K562 (cell line): ENCODE measurements around the gene HOXC5. TPM values are rescaled to one million over a fixed set of nuclear protein-coding genes. Genes with fewer than 3 reads are reported as not detected.

Experiments
- ATAC-seq: fragments of 200-7000 bp; cut with Tn5 transposase; 3 replicates; pipeline ENCODE4 v1.9.1; 2020; ENCODE audit warnings: moderate library complexity
- BruUV-seq: library from RNA; stranded (reverse); fragments of 400-500 nt; replicated peaks from 2 replicates; lab custom pipeline; 2021; lab: Mats Ljungman, UMichigan
- CTCF ChIA-PET: fragments of 300-600 bp; formaldehyde crosslinking; extraction: SDS; loops from one replicate; lab custom pipeline; 2021; ENCODE audit warnings: low intra/inter-chr PET ratio; lab: Yijun Ruan, JAX
- POLR2A ChIA-PET: fragments of 300-600, 350-650 bp; sonication (Branson Sonifier 250); formaldehyde crosslinking; extraction: SDS; loops from one replicate; lab custom pipeline; 2021; ENCODE audit warnings: antibody characterized with exemption, inconsistent platforms; lab: Yijun Ruan, JAX
- DNase-seq, 4 experiments: peaks; one replicate each; pipeline versions ENCODE4 v3.0.0 to v3.0.0-alpha.2; 2011 to 2018; ENCODE audit warnings: low spot score in 3 of 4, mixed read lengths in 3 of 4; ENCODE audit errors: extremely low read depth in 1 of 4
- FAIRE-seq: peaks from 2 replicates; lab custom pipeline; 2011; peaks lifted over from hg19 to GRCh38; lab: Jason Lieb, UNC
- H2AFZ ChIP-seq: 2 replicates; pipeline ENCODE4 v1.6.0; 2011; ENCODE audit warnings: low read depth, low read length, control low read depth, inconsistent platforms
- H3K27ac ChIP-seq: fragments of 200-600 bp; 3 replicates; pipeline ENCODE4 v1.8.0; 2011; ENCODE audit warnings: low read depth, mild to moderate bottlenecking, control low read depth, inconsistent platforms, low read length, moderate library complexity, mixed read lengths; ENCODE audit errors: extremely low read depth
- H3K27me3 ChIP-seq, 2 experiments: fragments of 300-600 bp in 1 of 2; 2 replicates in 1 of 2; 3 replicates in 1 of 2; pipeline versions ENCODE4 v1.6.0 to v1.8.0; 2011; ENCODE audit warnings: inconsistent platforms in 2 of 2, low read length in 2 of 2, mild to moderate bottlenecking in 1 of 2, mixed read lengths in 1 of 2, moderate library complexity in 1 of 2; ENCODE audit not compliant: control insufficient read depth in 2 of 2, insufficient read depth in 2 of 2
- H3K36me3 ChIP-seq: fragments of 300-600 bp; 3 replicates; pipeline ENCODE4 v1.8.0; 2011; ENCODE audit warnings: mild to moderate bottlenecking, low read length, inconsistent platforms; ENCODE audit not compliant: control insufficient read depth, insufficient read depth
- H3K4me1 ChIP-seq, 2 experiments: fragments of 200-600 bp in 1 of 2; replicated peaks in 1 of 2; 2 replicates in 1 of 2; 3 replicates in 1 of 2; pipeline versions ENCODE4 v1.5.1 to v1.8.0; 2011; ENCODE audit warnings: inconsistent platforms in 2 of 2, low read length in 2 of 2, mild to moderate bottlenecking in 1 of 2, mixed read lengths in 1 of 2, moderate library complexity in 1 of 2; ENCODE audit not compliant: control insufficient read depth in 2 of 2, insufficient read depth in 2 of 2
- H3K4me2 ChIP-seq: 2 replicates; pipeline ENCODE4 v1.6.1; 2011; ENCODE audit warnings: low read length, control low read depth, inconsistent platforms, mixed read lengths; ENCODE audit not compliant: insufficient read depth
- H3K4me3 ChIP-seq: fragments of 200-600 bp; sonication (generic), shearing (Covaris generic); 2 replicates; pipeline ENCODE4 v1.5.1; 2016; ENCODE audit warnings: control low read depth, inconsistent platforms
- H3K79me2 ChIP-seq: fragments of 200-600 bp; 3 replicates; pipeline ENCODE4 v1.8.0; 2011; ENCODE audit warnings: low read length, inconsistent platforms; ENCODE audit not compliant: control insufficient read depth, insufficient read depth
- H3K9ac ChIP-seq, 2 experiments: 2 replicates each; pipeline versions ENCODE4 v1.6.0 to v1.6.1; 2011; ENCODE audit warnings: low read depth in 2 of 2, low read length in 2 of 2, control low read depth in 1 of 2, inconsistent platforms in 1 of 2, mild to moderate bottlenecking in 1 of 2, mixed read lengths in 1 of 2; ENCODE audit not compliant: insufficient read depth in 1 of 2
- H3K9me1 ChIP-seq: one replicate; pipeline ENCODE4 v1.6.0; 2011; ENCODE audit warnings: inconsistent platforms, mild to moderate bottlenecking, low read length, moderate library complexity; ENCODE audit not compliant: control insufficient read depth, insufficient read depth
- H3K9me3 ChIP-seq: replicated peaks from 2 replicates; pipeline ENCODE4 v1.5.1; 2011; ENCODE audit warnings: low read depth, low read length, inconsistent platforms; ENCODE audit not compliant: control insufficient read depth, insufficient read depth
- H4K20me1 ChIP-seq: replicated peaks from 2 replicates; pipeline ENCODE4 v1.6.1; 2011; ENCODE audit warnings: low read length, inconsistent platforms, mixed read lengths; ENCODE audit not compliant: control insufficient read depth, insufficient read depth
- DLX4 ChIP-seq: fragments of 250-450 bp; sonication (Bioruptor Pico); IDR thresholded peaks from 2 replicates; pipeline ENCODE4 v1.6.1; 2021; ENCODE audit warnings: mild to moderate bottlenecking
- WGBS: fragments of 100-300 bp; shearing (Covaris generic); methylation state at CpG from one replicate; pipeline ENCODE4 v1.1.6; 2016; ENCODE audit warnings: low coverage, mixed read lengths; ENCODE audit not compliant: insufficient coverage; ENCODE audit errors: missing lambda C conversion rate; 5-methylcytosine and 5-hydroxymethylcytosine counted together
- in situ Hi-C: fragments of 300-500 bp; cut with MboI; formaldehyde crosslinking; loops from 4 replicates; pipeline ENCODE4 v1.15.0; 2018; ENCODE audit warnings: inconsistent platforms, mixed read lengths
- intact Hi-C: fragments of 100-400 bp; cut with micrococcal nuclease; formaldehyde crosslinking; loops from 2 replicates; pipeline ENCODE4 v1.14.2; 2022
- polyA plus RNA-seq, 8 experiments: library from polyadenylated mRNA; depleted of rRNA in 4 of 8; stranded (reverse) in 5 of 8; unstranded in 3 of 8; fragments of >200 nt; fragmentation: Nextera tagmentation in 2 of 8; fragmentation: Illumina TruSeq in 1 of 8; extraction: Ambion mirVana in 2 of 8; extraction: Trizol in 1 of 8; gene quantifications; 2 replicates each; pipeline versions ENCODE4 v1.2.1 to v1.2.3, GENCODE V29; 2011 to 2014; ENCODE audit warnings: inconsistent platforms in 1 of 8, missing spikeins in 1 of 8
- total RNA-seq, 7 experiments: library from RNA; depleted of rRNA in 6 of 7; stranded (reverse); fragments of >200 nt in 6 of 7; fragmentation: Illumina TruSeq in 2 of 7; extraction: Trizol in 2 of 7; gene quantifications; 2 replicates each; pipeline versions ENCODE4 v1.2.1 to v1.2.3, GENCODE V29; 2011 to 2021; ENCODE audit warnings: low replicate concordance in 1 of 7
- TF ChIP-seq, protein P1 (sequence below), 2 experiments: IDR thresholded peaks in 1 of 2; conservative IDR thresholded peaks in 1 of 2; 2 replicates each; pipeline ENCODE4 v1.6.1; 2016; ENCODE audit warnings: low read depth in 2 of 2, mild to moderate bottlenecking in 1 of 2, missing compliant biosample characterization in 1 of 2, missing genetic modification characterization in 1 of 2, moderate library complexity in 1 of 2
- TF ChIP-seq, protein P2 (sequence below): fragments of 250-450 bp; sonication (Bioruptor Pico); IDR thresholded peaks from 2 replicates; pipeline ENCODE4 v1.8.0; 2022; ENCODE audit warnings: inconsistent platforms
- TF ChIP-seq, protein P3 (sequence below): fragments of 450-650 bp; IDR thresholded peaks from 2 replicates; pipeline ENCODE4 v1.6.1; 2017; ENCODE audit warnings: antibody characterized with exemption, mild to moderate bottlenecking

HOXC5 gene
- total and polyA plus RNA-seq, 9 of the 15 experiments (the other 6 are each of a cell fraction or from before 2014, with no cell fraction given), result 0.10 to 0.44 (median 0.18) TPM; not detected in 4

DNA sequence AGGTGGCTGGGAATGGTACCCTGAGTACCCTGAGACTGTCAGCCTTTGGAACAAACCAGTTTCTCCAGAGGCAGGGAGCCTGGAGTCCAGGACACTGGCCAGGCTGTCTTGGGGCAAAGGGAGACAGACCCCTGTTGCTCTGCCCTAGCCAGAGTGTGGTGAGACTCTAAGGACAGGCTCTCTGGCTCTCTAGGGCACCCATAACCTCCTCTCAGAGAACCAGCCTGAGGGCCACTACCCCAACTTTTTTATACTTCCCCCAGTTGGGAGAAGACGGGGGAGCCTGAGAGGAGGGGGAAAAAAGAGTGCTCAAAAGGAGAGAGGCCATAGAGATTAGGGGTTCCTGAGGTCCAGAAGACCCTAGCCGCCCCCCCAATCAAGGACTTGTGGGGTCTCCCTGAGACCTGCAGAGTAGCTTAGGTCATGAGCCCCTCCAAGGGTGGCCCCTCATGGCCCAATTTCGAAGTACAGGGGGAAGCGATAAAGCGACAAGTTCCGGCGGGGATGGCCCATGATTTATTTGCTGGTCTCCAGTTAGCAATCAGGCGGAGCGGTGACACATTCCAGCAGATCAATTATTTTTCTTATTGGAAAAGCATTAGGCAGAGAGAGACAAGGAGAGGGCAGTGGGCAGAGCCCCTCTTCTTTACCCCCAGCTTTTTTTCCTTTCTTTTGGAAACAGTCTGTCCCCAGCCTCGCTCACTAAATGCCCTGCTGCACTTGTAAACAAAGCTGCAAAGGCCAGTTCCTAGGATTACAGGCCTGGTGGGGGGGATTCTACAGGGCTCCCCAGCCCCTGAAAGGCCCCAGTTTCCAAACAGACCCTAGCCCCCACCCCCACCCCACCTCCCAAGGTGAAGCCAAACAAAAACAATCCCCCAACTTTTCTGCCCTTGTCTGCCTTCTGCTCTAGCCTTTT, 22.5 kb upstream of the HOXC5 start:
- 64% methylated on average over 7 of the region's 10 CpGs for WGBS
- POLR2A ChIA-PET, result interaction anchor here (0.8 to 0.9 kb wide), 2 partner anchors 14 to 191 kb away, joined by 3 read pairs; no protein-coding TSS in a partner anchor
- H3K4me2 ChIP-seq, result peak overlapping the region; percentile 68
- H3K4me1 ChIP-seq, result peaks cover 14 to 23% of the 10 kb centered on the region in 2 experiments
- no peak overlapping the region for H3K4me3 ChIP-seq
- CTCF ChIA-PET, result interaction anchor here (0.9 kb wide), 1 partner anchor 191 kb away, joined by 3 read pairs; no protein-coding TSS in a partner anchor
- H2AFZ ChIP-seq, result peak overlapping the region; percentile 82
- DNase-seq (no peak), FAIRE-seq (no peak), ATAC-seq (no peak; the same call in 1 of the 3 replicates)
- peak overlapping the region; percentile 59; the same call in 1 of the 3 replicates for H3K27ac ChIP-seq
- no TSS peak for BruUV-seq
- in situ Hi-C loops, result no loop called here
- H3K79me2 ChIP-seq, result no peaks in the 10 kb centered on the region; the same call in 2 of the 3 replicates
- no peaks in the 10 kb centered on the region for H3K36me3 ChIP-seq
- H3K9me3 ChIP-seq, result no peaks in the 10 kb centered on the region
- H3K27me3 ChIP-seq, result no peaks in the 10 kb centered on the region
- intact Hi-C loops, result loop anchor here (10.0 kb wide), 1 partner anchor 284 kb away; no protein-coding TSS in a partner anchor
- peak overlapping the region; percentile 68 to 85; a peak in 2 of 4 replicates for H3K9ac ChIP-seq
- no peaks in the 10 kb centered on the region for H3K9me1 ChIP-seq
- H4K20me1 ChIP-seq, result no peaks in the 10 kb centered on the region; the same call in 1 of the 2 replicates
- TF ChIP-seq, protein P1, sequence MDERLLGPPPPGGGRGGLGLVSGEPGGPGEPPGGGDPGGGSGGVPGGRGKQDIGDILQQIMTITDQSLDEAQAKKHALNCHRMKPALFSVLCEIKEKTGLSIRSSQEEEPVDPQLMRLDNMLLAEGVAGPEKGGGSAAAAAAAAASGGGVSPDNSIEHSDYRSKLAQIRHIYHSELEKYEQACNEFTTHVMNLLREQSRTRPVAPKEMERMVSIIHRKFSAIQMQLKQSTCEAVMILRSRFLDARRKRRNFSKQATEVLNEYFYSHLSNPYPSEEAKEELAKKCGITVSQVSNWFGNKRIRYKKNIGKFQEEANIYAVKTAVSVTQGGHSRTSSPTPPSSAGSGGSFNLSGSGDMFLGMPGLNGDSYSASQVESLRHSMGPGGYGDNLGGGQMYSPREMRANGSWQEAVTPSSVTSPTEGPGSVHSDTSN (CRISPR knock-in tag; IDR thresholded peaks at IDR 0.05; ENCODE audit: low read depth), result no peak
- TF ChIP-seq, protein P1 (tag; conservative IDR thresholded peaks at IDR 0.05; ENCODE audit: low read depth), result peak; percentile 59
- TF ChIP-seq, protein P2, sequence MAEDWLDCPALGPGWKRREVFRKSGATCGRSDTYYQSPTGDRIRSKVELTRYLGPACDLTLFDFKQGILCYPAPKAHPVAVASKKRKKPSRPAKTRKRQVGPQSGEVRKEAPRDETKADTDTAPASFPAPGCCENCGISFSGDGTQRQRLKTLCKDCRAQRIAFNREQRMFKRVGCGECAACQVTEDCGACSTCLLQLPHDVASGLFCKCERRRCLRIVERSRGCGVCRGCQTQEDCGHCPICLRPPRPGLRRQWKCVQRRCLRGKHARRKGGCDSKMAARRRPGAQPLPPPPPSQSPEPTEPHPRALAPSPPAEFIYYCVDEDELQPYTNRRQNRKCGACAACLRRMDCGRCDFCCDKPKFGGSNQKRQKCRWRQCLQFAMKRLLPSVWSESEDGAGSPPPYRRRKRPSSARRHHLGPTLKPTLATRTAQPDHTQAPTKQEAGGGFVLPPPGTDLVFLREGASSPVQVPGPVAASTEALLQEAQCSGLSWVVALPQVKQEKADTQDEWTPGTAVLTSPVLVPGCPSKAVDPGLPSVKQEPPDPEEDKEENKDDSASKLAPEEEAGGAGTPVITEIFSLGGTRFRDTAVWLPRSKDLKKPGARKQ (CRISPR knock-in tag), result no peak
- no peak for TF ChIP-seq DLX4
- TF ChIP-seq, protein P3, sequence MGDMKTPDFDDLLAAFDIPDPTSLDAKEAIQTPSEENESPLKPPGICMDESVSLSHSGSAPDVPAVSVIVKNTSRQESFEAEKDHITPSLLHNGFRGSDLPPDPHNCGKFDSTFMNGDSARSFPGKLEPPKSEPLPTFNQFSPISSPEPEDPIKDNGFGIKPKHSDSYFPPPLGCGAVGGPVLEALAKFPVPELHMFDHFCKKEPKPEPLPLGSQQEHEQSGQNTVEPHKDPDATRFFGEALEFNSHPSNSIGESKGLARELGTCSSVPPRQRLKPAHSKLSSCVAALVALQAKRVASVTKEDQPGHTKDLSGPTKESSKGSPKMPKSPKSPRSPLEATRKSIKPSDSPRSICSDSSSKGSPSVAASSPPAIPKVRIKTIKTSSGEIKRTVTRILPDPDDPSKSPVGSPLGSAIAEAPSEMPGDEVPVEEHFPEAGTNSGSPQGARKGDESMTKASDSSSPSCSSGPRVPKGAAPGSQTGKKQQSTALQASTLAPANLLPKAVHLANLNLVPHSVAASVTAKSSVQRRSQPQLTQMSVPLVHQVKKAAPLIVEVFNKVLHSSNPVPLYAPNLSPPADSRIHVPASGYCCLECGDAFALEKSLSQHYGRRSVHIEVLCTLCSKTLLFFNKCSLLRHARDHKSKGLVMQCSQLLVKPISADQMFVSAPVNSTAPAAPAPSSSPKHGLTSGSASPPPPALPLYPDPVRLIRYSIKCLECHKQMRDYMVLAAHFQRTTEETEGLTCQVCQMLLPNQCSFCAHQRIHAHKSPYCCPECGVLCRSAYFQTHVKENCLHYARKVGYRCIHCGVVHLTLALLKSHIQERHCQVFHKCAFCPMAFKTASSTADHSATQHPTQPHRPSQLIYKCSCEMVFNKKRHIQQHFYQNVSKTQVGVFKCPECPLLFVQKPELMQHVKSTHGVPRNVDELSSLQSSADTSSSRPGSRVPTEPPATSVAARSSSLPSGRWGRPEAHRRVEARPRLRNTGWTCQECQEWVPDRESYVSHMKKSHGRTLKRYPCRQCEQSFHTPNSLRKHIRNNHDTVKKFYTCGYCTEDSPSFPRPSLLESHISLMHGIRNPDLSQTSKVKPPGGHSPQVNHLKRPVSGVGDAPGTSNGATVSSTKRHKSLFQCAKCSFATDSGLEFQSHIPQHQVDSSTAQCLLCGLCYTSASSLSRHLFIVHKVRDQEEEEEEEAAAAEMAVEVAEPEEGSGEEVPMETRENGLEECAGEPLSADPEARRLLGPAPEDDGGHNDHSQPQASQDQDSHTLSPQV, result no peak
